GM19397 (cell line): ENCODE data around the gene TDRD9.

Experiments used
- ATAC-seq: cut with Tn5 transposase; IDR thresholded peaks from one replicate; pipeline ENCODE4 v1.9.1; 2021; ENCODE audit warnings: mild to moderate bottlenecking, moderate library complexity; ENCODE audit not compliant: unreplicated experiment

TDRD9 gene

DNA sequence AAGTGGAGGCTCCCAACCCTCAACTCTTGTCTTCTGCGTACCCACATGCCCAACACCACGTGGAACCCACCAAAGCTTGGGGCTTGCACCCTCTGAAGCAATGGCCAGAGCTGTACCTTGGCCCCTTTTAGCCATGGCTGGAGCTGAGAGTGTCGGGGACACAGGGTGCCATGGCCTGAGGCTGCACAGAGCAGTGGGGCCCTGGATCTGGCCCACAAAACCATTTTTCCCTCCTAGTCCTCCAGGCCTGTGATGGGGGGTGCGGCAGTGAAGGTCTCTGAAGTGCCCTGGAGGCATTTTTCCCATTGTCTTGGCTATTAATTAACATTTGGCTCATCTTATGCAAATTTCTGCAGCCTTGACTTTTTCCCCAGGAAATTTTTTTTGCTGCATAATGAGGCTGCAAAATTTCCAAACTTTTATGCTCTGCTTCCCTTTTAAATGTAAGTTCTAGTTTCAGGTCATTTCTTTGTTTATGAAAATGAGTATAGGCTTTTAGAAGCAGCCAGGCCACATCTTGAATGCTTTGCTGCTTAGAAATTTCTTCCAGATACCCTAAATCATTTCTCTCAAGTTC is 138.6 kb downstream of the TDRD9 start:
- ATAC-seq: no peak

DNA sequence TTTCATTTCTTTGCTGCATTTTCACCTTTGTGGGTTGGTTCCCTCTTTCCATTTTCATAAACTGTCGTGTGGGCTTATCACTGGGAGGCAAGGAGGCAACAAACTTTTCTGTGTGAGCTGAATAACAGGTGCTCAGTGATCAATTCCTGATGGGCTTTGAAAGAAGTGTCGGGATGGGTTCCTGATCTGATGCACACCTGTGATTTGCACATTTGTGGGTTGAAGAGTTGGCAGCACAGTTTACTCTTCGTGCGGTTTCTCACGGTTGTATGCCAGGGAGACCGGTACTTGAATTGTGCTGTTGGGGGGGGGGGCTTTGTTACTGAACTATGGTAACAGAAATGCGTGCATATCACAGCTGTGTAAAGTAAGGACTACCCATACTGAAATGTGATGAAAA is 141.3 kb downstream of the TDRD9 start:
- ATAC-seq: no peak

DNA sequence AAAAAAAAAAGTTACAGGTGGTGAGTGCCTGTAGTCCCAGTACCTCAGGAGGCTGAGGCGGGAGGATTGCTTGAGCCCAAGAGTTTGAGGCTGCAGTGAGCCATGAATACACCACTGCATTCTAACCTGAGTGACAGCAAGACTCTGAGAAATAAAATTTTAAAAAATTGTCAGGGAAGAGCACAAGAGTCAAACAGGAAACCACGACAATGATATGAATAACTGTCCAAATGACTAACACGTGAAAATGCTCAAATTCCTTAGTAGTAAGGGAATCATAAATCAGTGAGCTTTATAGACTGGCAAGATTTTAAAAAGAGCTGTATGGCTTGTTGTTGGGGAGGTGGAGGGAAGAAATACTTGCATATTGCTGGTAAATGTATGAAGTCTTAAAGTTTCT is 144.3 kb downstream of the TDRD9 start:
- ATAC-seq: no peak

DNA sequence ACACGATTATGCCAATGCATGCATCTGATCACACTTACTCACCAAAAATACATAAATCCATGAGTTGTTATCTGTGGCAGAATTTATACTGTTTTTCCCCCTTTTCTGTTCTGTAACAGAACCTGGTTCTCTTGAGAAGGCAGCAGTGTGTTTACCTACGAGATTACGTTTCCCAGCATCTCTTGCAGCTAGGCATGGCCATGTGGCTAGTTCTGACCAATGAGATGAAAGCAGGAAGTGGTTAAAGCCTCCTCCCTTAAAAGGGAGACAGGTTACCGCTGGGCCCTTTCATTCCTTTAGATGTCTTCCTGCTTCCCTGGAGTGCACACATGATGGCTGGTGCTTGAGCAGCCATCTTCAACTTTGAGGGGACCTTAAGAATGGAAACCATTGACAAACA is 145.5 kb downstream of the TDRD9 start:
- no peak for ATAC-seq

DNA sequence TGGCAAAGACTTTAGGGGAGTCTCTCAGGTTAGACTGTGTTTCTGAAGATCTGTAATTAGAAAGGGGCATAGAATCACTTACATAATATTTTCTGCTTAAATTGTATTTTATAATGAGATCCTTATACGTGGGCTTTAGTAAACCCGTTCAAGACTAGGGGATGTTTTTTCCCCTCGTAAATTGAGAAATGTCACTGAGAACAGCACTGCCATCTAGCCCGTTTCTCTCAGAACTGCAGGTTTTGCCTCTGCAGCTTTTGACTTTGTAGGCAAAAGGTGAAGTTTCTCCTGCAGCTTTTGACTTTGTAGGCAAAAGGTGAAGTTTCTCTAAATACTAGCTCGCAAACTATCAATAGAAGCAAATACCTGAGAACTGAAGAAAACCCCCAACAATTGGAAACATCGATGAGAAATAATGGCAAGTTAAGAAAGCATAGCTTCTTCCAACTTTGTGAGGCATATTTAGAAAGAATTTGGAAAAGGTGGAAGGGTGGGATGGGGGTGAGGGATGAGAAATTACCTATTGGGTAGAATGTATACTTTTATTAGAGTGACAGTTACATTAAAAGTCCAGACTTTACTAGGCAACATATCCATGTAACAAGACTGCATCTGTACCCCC is 147.4 kb downstream of the TDRD9 start:
- no peak for ATAC-seq

DNA sequence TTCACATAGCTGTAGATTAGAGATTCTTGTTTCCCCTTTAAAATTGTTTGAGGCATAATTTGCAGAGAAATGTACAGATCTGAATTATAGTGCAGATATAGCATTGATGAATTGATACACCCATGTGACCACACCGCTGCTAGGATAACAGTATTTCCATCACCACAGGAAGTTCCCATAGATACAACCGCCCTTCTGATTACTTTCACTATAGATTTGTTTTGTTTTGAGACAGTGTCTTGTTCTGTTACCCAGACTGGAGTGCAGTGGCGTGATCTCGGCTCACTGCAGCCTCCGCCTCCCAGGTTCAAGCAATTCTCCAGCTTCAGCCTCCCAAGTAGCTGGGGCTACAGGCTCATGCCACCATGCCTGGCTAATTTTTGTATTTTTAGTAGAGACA is 148.5 kb downstream of the TDRD9 start:
- no peak for ATAC-seq

DNA sequence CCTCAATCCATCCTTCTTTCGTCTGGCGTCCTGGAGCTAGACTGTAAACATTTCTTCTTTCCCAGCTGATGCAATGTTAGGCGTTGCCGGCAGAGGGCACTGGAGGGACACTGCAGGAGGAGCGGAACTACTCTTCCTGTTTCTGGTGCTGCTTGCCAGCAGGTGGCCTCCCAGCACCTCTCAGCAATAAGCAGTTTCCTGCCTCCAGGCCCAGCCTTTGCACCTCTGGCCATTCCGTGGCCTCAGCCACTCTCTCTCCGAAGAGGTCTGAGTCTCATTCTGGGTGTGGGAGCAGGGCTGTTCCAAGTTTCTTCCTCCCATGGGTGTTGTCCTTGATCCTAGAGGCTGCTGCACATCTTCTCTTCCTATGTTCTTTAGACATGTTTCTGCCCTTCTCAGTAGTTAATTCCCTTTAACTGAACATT is 149.8 kb downstream of the TDRD9 start:
- ATAC-seq: no peak

DNA sequence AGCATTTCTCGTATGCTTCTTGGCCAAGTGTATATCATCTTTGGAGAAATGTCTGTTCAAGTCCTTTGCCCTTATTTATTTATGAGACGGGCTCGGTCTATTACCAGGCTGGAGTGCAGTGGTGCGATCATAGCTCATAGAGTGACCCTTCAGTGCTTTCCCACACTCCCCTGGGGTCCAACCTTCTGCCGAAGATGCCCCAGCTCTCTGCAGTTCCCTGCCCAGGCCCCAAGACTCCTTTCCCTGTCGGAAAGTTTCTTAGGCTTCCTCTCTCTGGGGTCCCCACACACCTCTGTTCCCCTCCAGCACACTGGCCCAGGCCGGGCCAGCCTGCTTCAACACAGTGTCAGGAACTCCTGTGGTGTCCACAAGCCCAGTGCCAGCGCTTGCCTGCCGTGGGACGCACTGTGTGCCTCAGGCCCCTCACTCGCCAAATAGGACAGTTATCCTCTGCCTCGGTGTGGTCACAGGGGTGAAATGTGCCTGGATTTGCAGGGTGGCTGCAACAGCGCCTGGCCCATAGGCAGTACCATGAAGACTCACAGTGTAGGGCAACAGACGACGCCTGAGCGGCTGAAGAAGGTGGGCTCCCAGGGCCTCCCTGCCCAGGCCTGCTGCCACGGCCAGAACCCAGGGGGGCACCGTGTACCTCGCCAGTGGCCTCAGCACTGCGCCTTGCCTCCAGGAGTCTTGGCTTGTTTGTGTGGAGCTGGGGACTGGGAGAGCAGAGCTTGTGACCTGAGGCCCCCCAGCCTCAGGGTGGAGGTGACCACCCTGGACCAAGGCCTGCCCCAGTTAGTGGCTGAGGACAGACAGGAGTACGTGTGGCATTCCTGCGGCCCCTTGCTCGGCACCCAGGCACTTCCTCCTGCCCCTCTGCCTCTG is 152.4 kb downstream of the TDRD9 start:
- no peak for ATAC-seq

DNA sequence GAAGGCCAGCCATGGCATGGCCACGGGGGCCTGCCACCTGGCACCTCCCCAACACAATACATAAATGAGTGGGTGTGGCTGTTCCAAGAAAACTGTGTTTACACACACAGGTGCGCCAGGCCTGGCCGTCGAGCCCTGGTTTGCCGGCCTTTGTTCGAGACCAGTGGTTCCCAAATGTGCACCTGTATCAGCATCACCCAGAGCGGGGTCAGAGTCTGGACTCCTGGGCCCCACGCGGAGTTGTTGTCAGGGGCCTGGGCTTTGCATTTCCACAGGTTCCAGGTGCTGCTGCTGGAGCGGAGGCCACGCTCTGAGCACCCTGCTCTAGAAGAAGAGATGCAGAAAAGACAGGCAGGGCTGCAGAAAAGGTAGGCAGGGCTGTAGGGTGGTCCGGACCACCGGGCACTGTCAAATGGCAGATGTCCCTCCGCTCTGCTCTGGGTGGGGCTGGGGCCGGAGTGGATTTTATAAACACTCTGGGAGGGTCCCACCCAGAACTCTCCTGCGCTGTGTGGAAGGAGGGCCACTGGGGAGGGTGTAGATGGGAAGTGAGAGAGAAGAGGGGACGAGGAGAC is 153.1 kb downstream of the TDRD9 start:
- no peak for ATAC-seq

DNA sequence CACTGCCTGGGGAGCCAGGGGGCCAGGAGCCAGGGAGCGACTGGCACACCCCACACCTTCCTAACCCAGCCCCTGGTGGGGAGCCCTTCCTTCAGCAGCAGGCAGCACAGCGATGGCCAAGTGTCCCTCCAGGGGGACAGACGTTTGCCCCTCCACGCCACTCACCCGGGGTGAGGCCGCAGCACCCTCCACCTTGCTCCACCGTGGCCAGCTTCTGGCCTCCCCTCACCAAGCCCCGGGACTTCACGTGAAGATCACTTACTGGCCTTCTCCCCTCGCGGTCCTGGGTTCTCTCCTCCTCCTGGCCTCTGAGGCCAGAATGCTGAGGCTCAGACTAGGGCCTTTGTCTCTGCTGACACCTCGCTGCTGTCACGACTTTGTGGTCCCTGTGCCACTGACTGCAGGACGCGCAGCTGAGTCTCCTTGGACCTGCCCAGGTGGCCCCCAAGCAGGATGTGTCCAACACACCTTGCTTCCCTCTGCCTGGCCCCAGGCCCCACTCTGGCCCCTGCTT is 153.8 kb downstream of the TDRD9 start:
- no peak for ATAC-seq

DNA sequence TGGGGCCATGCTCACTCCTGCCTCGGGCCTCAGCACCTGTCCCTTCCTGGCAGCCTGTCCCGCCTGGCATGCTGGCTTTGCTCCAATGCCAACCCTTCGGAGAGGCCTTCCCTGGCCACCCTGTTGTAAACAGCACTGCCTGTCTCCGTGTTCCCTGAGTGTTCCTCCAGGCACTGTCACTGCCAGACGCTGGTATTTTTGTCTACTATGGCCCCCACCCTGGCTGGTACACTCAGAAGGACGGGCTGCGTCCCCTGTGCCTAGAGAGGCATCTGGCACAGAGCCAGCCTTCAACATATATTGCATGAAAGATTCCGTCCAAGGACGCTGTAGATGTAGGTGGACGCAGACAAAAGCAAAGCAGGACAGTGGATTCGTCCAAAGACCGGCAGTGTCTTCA is 154.6 kb downstream of the TDRD9 start:
- no peak for ATAC-seq

DNA sequence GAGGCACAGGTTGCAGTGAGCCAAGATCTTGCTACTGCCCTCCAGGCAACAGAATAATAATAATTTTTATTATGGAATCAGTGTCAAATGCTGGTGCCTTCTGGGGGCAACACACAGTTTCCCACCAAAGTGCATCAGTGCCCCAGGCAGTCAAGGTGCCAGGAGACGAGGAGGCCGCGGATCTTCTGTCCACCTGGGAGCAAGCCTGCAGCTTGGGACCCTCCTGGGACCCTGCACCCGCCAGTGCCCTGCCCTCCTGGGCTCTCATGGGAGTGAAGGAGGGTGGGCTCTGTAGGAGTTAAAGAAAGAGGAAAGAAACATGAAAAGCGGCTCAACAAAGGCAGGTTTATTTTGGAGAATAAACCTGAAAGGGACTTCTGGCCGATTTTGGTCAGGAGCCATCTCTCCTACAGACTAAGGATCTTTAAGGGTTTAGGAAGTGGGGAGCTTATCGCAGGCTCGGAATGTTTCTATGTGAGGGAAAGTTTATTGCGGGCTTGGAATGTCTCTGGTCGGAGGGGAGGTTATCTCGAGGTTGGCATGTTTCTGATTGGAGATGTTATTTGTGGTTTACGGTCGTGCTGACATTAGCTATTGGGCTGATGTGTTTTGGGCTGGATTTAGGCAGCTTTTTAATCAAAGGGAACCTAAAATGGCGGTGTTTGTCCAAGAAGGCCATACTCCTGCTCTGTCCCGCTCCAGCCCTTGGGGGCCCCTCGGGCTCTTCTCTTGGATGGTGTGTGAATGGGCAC is 156.2 kb downstream of the TDRD9 start:
- no peak for ATAC-seq

DNA sequence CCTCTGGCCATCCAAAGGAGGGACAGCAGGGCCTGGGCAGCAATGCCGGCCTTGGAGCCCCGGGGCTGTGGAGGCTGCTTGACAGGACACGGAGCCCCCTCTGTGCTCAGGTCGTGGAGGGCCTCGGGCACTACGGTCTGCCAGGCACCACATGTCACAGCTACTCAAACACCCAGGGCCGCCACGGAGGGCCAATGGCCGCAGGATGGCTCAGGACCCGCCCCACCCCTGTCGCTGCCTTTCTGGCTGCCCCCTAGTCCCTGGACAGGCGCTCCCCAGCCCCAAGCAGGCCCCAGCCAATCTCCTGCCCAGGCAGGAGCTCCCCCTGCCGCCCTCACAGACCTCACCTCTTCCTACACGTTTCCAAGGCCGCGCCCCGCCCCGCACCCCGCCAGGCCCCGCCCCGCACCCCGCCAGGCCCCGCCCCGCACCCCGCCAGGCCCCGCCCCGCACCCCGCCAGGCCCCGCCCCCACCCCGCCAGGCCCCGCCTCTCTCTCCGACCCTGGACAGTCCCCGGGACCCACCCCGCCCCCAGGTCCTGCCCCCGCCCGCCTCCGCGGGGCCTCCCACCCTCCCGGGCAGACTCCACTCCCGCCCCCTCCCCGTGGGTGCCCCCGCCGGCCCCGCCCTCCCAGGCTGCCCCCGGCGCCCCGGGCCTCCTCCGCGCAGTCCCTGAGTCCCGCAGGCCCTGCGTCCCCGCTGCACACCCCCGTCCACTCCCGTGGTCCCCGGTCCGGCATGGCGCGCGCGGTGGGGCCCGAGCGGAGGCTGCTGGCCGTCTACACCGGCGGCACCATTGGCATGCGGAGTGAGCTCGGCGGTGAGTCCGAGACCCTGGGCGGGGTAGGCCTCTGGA is 157.0 kb downstream of the TDRD9 start, which contains the start of gene ASPG:
Gene ASPG, plus strand, starts transcription at position 669 of the 857 bp plus-strand sequence. Its CDS starts 71 bp downstream, at position 740.
- ATAC-seq: no peak

DNA sequence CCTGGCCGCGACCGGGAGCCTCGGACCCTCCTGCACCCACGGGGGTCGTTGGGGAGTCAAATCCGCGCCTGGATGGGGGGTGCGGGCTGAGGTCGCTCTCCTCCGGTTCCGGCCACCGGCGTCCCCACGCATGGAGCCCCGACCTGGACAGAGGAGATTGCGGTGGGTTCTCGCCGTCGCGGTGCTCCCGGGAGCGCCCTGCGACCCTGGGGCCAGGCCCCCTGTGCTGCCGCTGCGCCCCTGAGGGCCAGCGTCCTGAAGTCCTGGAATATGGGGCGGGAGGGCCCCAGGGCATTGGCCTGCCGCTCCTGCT is 157.6 kb downstream of the TDRD9 start:
- ATAC-seq: no peak

DNA sequence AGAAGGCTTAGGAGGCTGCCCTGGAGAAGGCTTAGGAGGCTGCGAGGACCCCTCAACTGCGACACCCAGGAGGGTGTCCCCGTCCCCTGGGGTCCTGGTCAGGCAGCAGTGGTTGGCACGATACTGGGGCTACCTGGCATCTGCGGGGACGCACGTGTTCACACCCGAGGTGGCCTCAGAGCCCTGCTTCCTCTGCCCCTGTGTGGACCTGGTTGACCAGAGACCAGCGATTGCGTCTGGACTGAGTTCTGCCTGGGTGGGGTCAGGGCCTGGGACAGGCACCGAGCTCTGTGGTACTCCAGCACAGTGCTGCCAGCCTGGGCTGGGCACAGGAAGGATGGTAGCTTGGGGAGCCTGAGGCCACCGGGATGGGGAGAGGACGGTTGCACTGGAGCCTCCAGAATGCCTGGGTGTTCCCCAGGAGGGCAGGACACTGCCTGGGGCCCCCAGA is 158.0 kb downstream of the TDRD9 start:
- no peak for ATAC-seq

DNA sequence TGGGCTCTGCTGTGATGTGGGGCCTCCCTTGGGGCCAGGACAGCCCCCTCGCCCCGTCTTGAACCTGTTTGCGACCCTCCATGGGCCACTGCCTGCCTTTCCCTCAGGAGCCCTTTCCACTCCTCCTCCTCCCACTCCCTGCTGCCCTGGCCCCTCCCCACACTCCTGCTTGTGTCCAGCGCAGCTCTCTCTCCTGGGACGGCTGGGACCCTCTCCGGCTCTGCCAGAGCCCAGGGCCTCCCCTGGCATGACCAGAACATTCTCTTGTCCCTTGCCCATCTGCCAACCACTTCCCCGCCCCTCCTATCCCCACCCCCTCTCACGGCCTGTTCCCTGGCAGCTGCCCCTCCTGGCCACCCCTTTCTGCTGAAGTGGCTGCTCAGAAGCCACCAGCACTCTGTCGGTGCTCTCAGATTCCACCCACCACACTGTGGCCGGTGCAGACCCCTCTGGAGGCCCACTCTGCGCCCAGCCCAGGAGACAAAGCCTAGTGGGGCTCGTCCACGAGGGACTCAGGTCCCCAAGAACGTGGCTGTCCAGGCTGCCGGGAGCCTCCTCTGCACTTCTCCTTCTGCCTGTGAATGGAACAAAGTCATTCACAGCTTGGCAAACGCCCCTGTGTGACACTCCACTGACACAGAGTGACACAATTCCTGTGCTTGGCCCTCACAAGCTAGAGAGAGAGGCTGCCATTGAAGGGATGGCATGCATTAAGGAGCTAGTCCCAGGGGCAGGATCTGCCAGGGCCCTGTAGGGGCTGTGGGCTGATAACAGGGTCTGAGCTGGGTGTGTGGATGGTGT is 158.6 kb downstream of the TDRD9 start:
- ATAC-seq: no peak

DNA sequence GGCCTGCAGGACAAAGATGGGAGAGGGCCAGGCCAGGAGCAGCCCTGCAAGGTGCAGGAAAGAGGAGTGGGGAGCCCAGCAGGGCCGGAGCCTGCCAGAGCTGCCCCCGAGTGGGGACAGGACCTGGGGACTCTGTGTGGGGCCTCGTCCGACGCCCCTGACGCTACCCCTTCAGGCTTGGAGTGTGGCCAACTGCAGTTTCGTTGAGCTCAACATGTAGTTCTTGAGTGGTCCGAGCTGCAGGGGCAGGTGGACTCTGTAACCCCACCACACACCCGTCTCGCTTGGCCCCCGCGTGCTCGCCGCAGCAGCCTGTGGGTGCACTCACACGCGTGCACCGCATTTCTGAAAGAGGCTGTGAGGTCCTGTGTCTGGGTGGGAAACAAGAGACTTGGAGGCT is 159.2 kb downstream of the TDRD9 start:
- ATAC-seq: no peak

DNA sequence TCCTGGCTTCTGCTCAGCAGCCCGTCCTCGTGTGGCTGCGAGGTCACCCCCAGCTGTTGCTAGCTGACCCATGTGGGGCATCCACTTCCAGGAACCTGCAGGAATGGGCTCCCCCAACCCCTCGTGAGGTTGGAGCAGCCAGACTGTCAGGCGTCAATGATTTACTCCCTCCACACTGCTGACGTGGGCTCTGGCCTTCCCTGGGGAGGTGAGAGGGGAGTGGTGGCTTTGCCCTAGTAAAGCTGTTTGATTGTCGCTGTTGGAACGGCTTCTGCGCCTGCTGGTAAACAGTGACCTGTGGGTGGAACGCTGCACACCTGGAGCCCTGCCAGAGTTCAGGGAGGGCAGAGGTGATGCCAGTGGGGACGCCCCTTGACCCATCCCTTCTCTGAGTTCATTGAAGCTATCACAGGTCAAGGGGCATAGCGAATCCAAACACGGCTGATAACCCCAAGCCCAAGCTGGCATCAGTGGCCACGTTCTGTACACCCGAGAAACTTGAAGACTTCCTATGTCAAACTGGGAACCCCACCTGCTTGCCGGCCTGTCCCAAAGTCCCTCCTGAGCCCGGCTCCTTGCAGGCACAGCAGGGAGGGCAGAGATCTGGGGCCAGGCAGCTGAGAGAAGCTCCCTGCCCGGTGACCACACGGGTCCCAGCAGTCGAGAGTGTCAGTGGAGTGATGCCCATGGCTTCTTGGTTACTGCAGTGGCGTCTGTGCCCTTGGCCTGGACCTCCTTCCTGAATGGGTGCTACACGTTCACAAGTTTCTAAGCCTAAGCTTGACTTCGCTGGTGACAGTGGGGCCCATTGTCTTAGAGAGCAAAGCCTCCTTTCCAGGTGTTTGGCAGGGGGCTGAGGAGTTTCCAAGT is 160.0 kb downstream of the TDRD9 start:
- no peak for ATAC-seq
